Measurements from ENCODE around the gene IPPK. TPM values are rescaled to one million over a fixed set of nuclear protein-coding genes. Genes with fewer than 3 reads are reported as not detected.

Gene IPPK
- total and polyA plus RNA-seq, 2 of the 4 experiments (the other 2 are of a cell fraction) = 25.1 to 26.8 TPM

- H2AK9ac ChIP-seq (replicated peaks; ENCODE audit: low read depth, low read length, poor library complexity) = no peak overlapping the region
- H3K18ac ChIP-seq (ENCODE audit: low read depth, low read length) = no peak overlapping the region
- no peak overlapping the region for H3K27ac ChIP-seq (ENCODE audit: insufficient read depth, low read length)
- H3K4ac ChIP-seq (ENCODE audit: low read depth, low read length) = no peak overlapping the region
- ATAC-seq (ENCODE audit: low read depth) (no peak), DNase-seq (no peak)
- H4K91ac ChIP-seq (ENCODE audit: insufficient read depth, low read depth, low read length) = no peak overlapping the region
- no peak overlapping the region for H2BK15ac ChIP-seq (ENCODE audit: low read depth, low read length)
- no peak overlapping the region for H3K14ac ChIP-seq (replicated peaks; ENCODE audit: low read depth, low read length)
- H4K5ac ChIP-seq (ENCODE audit: low read depth, low read length) = no peak overlapping the region
- 100% methylated on average over 2 of the region's 3 CpGs; no CpG with 5 or more reads in 1 of the 2 experiments for WGBS, 2 experiments (ENCODE audit: extremely low coverage in 2 of 2, insufficient read length in 1 of 2)
- peaks cover 58% of the 10 kb centered on the region for H3K36me3 ChIP-seq (ENCODE audit: control insufficient read depth, insufficient read depth, low read length)
- no peak overlapping the region for H4K8ac ChIP-seq (ENCODE audit: low read depth in 2 of 2, low read length in 2 of 2)
- no peak overlapping the region for H2AK5ac ChIP-seq (ENCODE audit: low read depth, low read length)
- no peak overlapping the region for H3K23ac ChIP-seq (ENCODE audit: low read depth, low read length)
- H2BK5ac ChIP-seq (ENCODE audit: low read depth, low read length, poor library complexity, severe bottlenecking) = no peak overlapping the region
- H3K4me3 ChIP-seq (ENCODE audit: insufficient read depth, low read depth, low read length) = no peak overlapping the region
- no peak overlapping the region for H3K4me2 ChIP-seq (ENCODE audit: low read depth, low read length)
- intact Hi-C loops (cut with micrococcal nuclease) (no loop called here), in situ Hi-C loops (cut with MboI; ENCODE audit: low sequenced_read_pairs) (no loop called here), dilution Hi-C loops (cut with HindIII; ENCODE audit: low sequenced_read_pairs, unreplicated experiment) (no loop called here)
- no peaks in the 10 kb centered on the region for H3K27me3 ChIP-seq (ENCODE audit: control insufficient read depth, insufficient read depth, low read length)
- POLR2A ChIA-PET (ENCODE audit: unreplicated experiment) = no interaction called here
- H3K4me1 ChIP-seq (ENCODE audit: control insufficient read depth, insufficient read depth, low read length) = no peaks in the 10 kb centered on the region
- no peak overlapping the region for H2BK20ac ChIP-seq (ENCODE audit: low read depth, low read length)
- H3K9ac ChIP-seq (ENCODE audit: low read depth, low read length) = no peak overlapping the region
- H3K56ac ChIP-seq (ENCODE audit: extremely low read depth, insufficient read depth, low read length) = no peak overlapping the region
- H3K9me1 ChIP-seq (ENCODE audit: insufficient read depth, low read length) = no peaks in the 10 kb centered on the region
- no peak overlapping the region for H2AFZ ChIP-seq (replicated peaks; ENCODE audit: low read length, poor library complexity)
- H2BK120ac ChIP-seq (ENCODE audit: low read depth, low read length) = no peak overlapping the region
- CTCF ChIA-PET = no interaction called here
- H3K9me3 ChIP-seq (ENCODE audit: control insufficient read depth, insufficient read depth, low read length) = no peaks in the 10 kb centered on the region
- peaks cover 6% of the 10 kb centered on the region; the same call in 1 of the 2 replicates for H4K20me1 ChIP-seq (ENCODE audit: insufficient read depth, low read length)
- no TSS peak for BruUV-seq (replicated peaks)
- peaks cover 0 to 21% of the 10 kb centered on the region in 2 experiments; a peak in 2 of 4 replicates for H3K79me1 ChIP-seq (ENCODE audit: low read depth in 1 of 2, low read length in 2 of 2)
- TF ChIP-seq CEBPB (IDR thresholded peaks at IDR 0.05; ENCODE audit: low read depth, low read length) = no peak
- TF ChIP-seq POLR2A (IDR thresholded peaks at IDR 0.05; ENCODE audit: low read depth, low read length) = no peak
- TF ChIP-seq RCOR1 (IDR thresholded peaks at IDR 0.05; ENCODE audit: insufficient replicate concordance, low read length) = no peak
- no peak for TF ChIP-seq CHD1 (IDR thresholded peaks at IDR 0.05; ENCODE audit: low read depth, low read length)
- TF ChIP-seq CTCF (conservative IDR thresholded peaks at IDR 0.05; ENCODE audit: low read depth, low read length) = no peak
- TF ChIP-seq RAD21 (IDR thresholded peaks at IDR 0.05; ENCODE audit: low read length) = no peak
- no peak for TF ChIP-seq RFX5 (IDR thresholded peaks at IDR 0.05; ENCODE audit: low read depth, low read length)
- TF ChIP-seq NFE2L2 (IDR thresholded peaks at IDR 0.05; ENCODE audit: low read depth, low read length) = no peak
- no peak for TF ChIP-seq BHLHE40 (IDR thresholded peaks at IDR 0.05; ENCODE audit: low read depth, low read length)
- no peak for TF ChIP-seq ELK1 (IDR thresholded peaks at IDR 0.05; ENCODE audit: borderline replicate concordance, low read depth, low read length)
- no peak for TF ChIP-seq MAFK (IDR thresholded peaks at IDR 0.05; ENCODE audit: low read depth, low read length)
- TF ChIP-seq SMC3 (IDR thresholded peaks at IDR 0.05; ENCODE audit: low read depth, low read length) = no peak
- no peak for TF ChIP-seq FOS (IDR thresholded peaks at IDR 0.05; ENCODE audit: low read depth, low read length)
- no peak for TF ChIP-seq USF2 (IDR thresholded peaks at IDR 0.05; ENCODE audit: low read depth, low read length)
Measured at GRCh38 chr9:92714016-92714415, 44.1 kb upstream of the IPPK start.
